Neural cell (in vitro differentiated cells): ENCODE results near the gene MEFV.

ENCODE experiments used
- EZH2 ChIP-seq: fragments of 200-600, 300-800 bp; shearing (Covaris generic), sonication (generic); IDR thresholded peaks from 2 replicates; pipeline ENCODE4 v1.6.1; 2014; ENCODE audit warnings: antibody characterized with exemption, low read length, borderline replicate concordance, mild to moderate bottlenecking; ENCODE audit not compliant: insufficient read depth, poor library complexity, severe bottlenecking
- POLR2AphosphoS5 ChIP-seq: IDR thresholded peaks from 2 replicates; pipeline ENCODE4 v1.6.1; 2012
- TAF1 ChIP-seq: IDR thresholded peaks from 2 replicates; pipeline ENCODE4 v1.6.1; 2012; ENCODE audit warnings: low read depth
- TF ChIP-seq, protein P1 (sequence below): fragments of 450-650 bp; IDR thresholded peaks from 2 replicates; pipeline ENCODE4 v1.5.1; 2014; ENCODE audit warnings: antibody characterized with exemption, mild to moderate bottlenecking, moderate library complexity; ENCODE audit not compliant: poor library complexity, severe bottlenecking

DNA sequence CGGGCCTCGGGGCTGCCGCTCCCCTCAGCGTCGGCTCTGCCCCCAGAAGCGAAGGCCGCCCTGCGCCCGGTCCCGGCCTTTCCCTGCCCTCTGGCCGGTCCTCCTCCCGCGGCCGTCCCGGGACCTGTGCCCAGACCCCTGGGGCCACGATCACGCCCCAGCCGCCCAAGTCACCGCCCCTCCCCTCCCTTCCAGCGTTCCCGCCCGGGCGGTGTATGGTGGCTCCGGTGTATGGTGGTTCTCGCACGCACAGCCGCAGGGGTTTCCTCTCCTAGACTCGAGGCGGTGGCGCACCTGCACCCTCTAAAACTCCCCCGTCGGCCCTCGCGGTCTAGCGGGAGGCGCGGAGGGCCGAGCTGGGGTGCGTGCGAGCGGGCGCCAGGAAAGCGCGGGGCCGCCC, 38.8 kb upstream of the MEFV start:
- TF ChIP-seq, protein P1, sequence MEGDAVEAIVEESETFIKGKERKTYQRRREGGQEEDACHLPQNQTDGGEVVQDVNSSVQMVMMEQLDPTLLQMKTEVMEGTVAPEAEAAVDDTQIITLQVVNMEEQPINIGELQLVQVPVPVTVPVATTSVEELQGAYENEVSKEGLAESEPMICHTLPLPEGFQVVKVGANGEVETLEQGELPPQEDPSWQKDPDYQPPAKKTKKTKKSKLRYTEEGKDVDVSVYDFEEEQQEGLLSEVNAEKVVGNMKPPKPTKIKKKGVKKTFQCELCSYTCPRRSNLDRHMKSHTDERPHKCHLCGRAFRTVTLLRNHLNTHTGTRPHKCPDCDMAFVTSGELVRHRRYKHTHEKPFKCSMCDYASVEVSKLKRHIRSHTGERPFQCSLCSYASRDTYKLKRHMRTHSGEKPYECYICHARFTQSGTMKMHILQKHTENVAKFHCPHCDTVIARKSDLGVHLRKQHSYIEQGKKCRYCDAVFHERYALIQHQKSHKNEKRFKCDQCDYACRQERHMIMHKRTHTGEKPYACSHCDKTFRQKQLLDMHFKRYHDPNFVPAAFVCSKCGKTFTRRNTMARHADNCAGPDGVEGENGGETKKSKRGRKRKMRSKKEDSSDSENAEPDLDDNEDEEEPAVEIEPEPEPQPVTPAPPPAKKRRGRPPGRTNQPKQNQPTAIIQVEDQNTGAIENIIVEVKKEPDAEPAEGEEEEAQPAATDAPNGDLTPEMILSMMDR, result no peak
- no peak for TF ChIP-seq POLR2AphosphoS5
- no peak for TF ChIP-seq TAF1
- no peak for TF ChIP-seq EZH2
